Neuronal stem cell (in vitro differentiated cells): Measurements from ENCODE around the gene CNTN3.

Source experiments
- DNase-seq: peaks from one replicate; pipeline ENCODE4 v3.0.0-alpha.2; 2013; ENCODE audit warnings: low spot score
- H2AFZ ChIP-seq: one replicate; pipeline ENCODE4 v1.6.1; 2013; ENCODE audit warnings: mild to moderate bottlenecking, low read length, inconsistent platforms
- H2AK5ac ChIP-seq: 2 replicates; pipeline ENCODE4 v1.6.1; 2013; ENCODE audit warnings: low read depth, mild to moderate bottlenecking, inconsistent platforms, low read length, moderate library complexity, mixed read lengths
- H2BK120ac ChIP-seq: 2 replicates; pipeline ENCODE4 v1.6.1; 2013; ENCODE audit warnings: low read depth, mild to moderate bottlenecking, inconsistent platforms, low read length, moderate library complexity, mixed read lengths
- H2BK12ac ChIP-seq: one replicate; pipeline ENCODE4 v1.6.1; 2013; ENCODE audit warnings: low read length, inconsistent platforms
- H2BK15ac ChIP-seq: 2 replicates; pipeline ENCODE4 v1.6.1; 2013; ENCODE audit warnings: mild to moderate bottlenecking, low read length, inconsistent platforms, mixed read lengths
- H2BK5ac ChIP-seq: one replicate; pipeline ENCODE4 v1.6.1; 2013; ENCODE audit warnings: inconsistent platforms, mild to moderate bottlenecking, low read length, moderate library complexity
- H3K14ac ChIP-seq: one replicate; pipeline ENCODE4 v1.6.1; 2013; ENCODE audit warnings: low read length, inconsistent platforms
- H3K18ac ChIP-seq: 2 replicates; pipeline ENCODE4 v1.6.1; 2013; ENCODE audit warnings: low read length, inconsistent platforms
- H3K23ac ChIP-seq: 2 replicates; pipeline ENCODE4 v1.6.1; 2013; ENCODE audit warnings: low read depth, mild to moderate bottlenecking, mixed read lengths, low read length, inconsistent platforms; ENCODE audit not compliant: poor library complexity
- H3K27ac ChIP-seq: replicated peaks from 3 replicates; pipeline ENCODE4 v1.5.1; 2013; ENCODE audit warnings: low read length, inconsistent platforms
- H3K27me3 ChIP-seq, 3 experiments: 2 replicates each; pipeline ENCODE4 v1.6.1; 2013; ENCODE audit warnings: low read length in 3 of 3, mild to moderate bottlenecking in 2 of 3, inconsistent platforms in 1 of 3, low read depth in 1 of 3, mixed read lengths in 1 of 3, moderate library complexity in 1 of 3; ENCODE audit not compliant: control insufficient read depth in 3 of 3, insufficient read depth in 3 of 3
- H3K36me3 ChIP-seq, 2 donors: replicated peaks in 1 of 2; 2 replicates each; pipeline ENCODE4 v1.6.1; 2013; ENCODE audit warnings: low read length in 2 of 2; ENCODE audit not compliant: control insufficient read depth in 2 of 2, insufficient read depth in 2 of 2
- H3K4ac ChIP-seq: 2 replicates; pipeline ENCODE4 v1.6.1; 2013; ENCODE audit warnings: inconsistent platforms, mild to moderate bottlenecking, low read length, moderate library complexity
- H3K4me1 ChIP-seq, 2 donors: 1 replicate in 1 of 2; 2 replicates in 1 of 2; pipeline ENCODE4 v1.6.1; 2013; ENCODE audit warnings: low read length in 2 of 2, low read depth in 1 of 2; ENCODE audit not compliant: control insufficient read depth in 2 of 2, insufficient read depth in 1 of 2
- H3K4me2 ChIP-seq: one replicate; pipeline ENCODE4 v1.6.1; 2013; ENCODE audit warnings: mild to moderate bottlenecking, low read length, inconsistent platforms; ENCODE audit not compliant: insufficient read depth, poor library complexity, severe bottlenecking
- H3K4me3 ChIP-seq, 2 donors: 2 replicates each; pipeline ENCODE4 v1.5.1; 2013; ENCODE audit warnings: low read length in 2 of 2, mild to moderate bottlenecking in 2 of 2, inconsistent platforms in 1 of 2, moderate library complexity in 1 of 2
- H3K79me1 ChIP-seq: one replicate; pipeline ENCODE4 v1.6.1; 2013; ENCODE audit warnings: low read depth, mild to moderate bottlenecking, inconsistent platforms, low read length, moderate library complexity
- H3K9ac ChIP-seq: one replicate; pipeline ENCODE4 v1.6.1; 2013; ENCODE audit warnings: mild to moderate bottlenecking, low read depth, low read length, inconsistent platforms; ENCODE audit not compliant: poor library complexity
- H3K9me3 ChIP-seq, 2 donors: replicated peaks in 1 of 2; 2 replicates each; pipeline versions ENCODE3 to v1.6.1; 2013; ENCODE audit warnings: low read length in 2 of 2, mild to moderate bottlenecking in 2 of 2, inconsistent platforms in 1 of 2, low read depth in 1 of 2, mixed read lengths in 1 of 2, moderate library complexity in 1 of 2; ENCODE audit not compliant: control insufficient read depth in 2 of 2, insufficient read depth in 1 of 2
- H4K8ac ChIP-seq: one replicate; pipeline ENCODE4 v1.6.1; 2013; ENCODE audit warnings: low read depth, mild to moderate bottlenecking, inconsistent platforms, low read length, moderate library complexity
- H4K91ac ChIP-seq: one replicate; pipeline ENCODE4 v1.6.1; 2013; ENCODE audit warnings: low read length, low read depth, mild to moderate bottlenecking, inconsistent platforms; ENCODE audit not compliant: poor library complexity
- WGBS, 2 donors: extraction: QIAGEN DNeasy Blood & Tissue Kit; methylation state at CpG; one replicate each; pipeline ENCODE4 v1.1.7; 2013; ENCODE audit warnings: missing lambda C conversion rate in 2 of 2, mixed read lengths in 1 of 2; ENCODE audit not compliant: insufficient read length in 2 of 2, insufficient replicate concordance in 1 of 2; ENCODE audit errors: extremely low coverage in 2 of 2; 5-methylcytosine and 5-hydroxymethylcytosine counted together

CNTN3 gene

DNA sequence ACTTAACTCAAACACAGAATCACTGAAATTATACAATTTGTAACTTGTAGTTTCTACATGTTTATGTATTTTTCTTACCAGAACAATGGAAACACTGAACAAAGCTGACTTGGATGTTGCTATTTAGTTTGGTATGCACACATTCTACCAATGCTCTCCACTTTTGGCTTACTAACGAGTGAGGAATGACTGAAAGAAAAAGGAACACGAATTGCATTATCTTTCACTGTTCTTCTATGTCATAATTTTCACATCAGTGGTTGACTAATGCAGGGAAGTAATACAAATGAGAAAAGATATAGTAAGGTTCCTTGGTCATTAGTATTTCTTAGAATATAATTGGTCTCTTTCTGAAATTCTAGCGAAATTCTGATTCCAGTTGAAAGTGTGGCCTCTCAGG is 9.8 kb upstream of the CNTN3 start:
- H3K4me3 ChIP-seq = no peak overlapping the region
- no peak overlapping the region for H4K8ac ChIP-seq
- H2BK5ac ChIP-seq = no peak overlapping the region
- H3K4ac ChIP-seq = no peak overlapping the region
- H2BK15ac ChIP-seq = no peak overlapping the region
- no peak overlapping the region for H2BK120ac ChIP-seq
- no peaks in the 10 kb centered on the region for H3K36me3 ChIP-seq
- no peak overlapping the region for H3K18ac ChIP-seq
- H3K9me3 ChIP-seq = no peaks in the 10 kb centered on the region
- H2BK12ac ChIP-seq = no peak overlapping the region
- no peak overlapping the region for H4K91ac ChIP-seq
- no peaks in the 10 kb centered on the region for H3K79me1 ChIP-seq
- no peak overlapping the region for H3K9ac ChIP-seq
- H2AK5ac ChIP-seq = no peak overlapping the region
- no peak overlapping the region for H3K23ac ChIP-seq
- no peak for DNase-seq
- H3K4me1 ChIP-seq = peaks cover 5% of the 10 kb centered on the region in 2 donors
- H3K27ac ChIP-seq = no peak overlapping the region
- H3K4me2 ChIP-seq = no peak overlapping the region
- no peak overlapping the region for H2AFZ ChIP-seq
- WGBS, 2 donors = no CpG with 5 or more reads among the region's 3 CpGs
- no peaks in the 10 kb centered on the region for H3K27me3 ChIP-seq
- no peak overlapping the region for H3K14ac ChIP-seq

- H3K4me3 ChIP-seq = no peak overlapping the region
- H3K27ac ChIP-seq = no peak overlapping the region
- no peak overlapping the region for H3K9ac ChIP-seq
- no peak overlapping the region for H3K14ac ChIP-seq
- no peaks in the 10 kb centered on the region for H3K79me1 ChIP-seq
- H2BK5ac ChIP-seq = no peak overlapping the region
- no peaks in the 10 kb centered on the region for H3K36me3 ChIP-seq
- peaks cover 5% of the 10 kb centered on the region in 2 donors for H3K4me1 ChIP-seq
- H2BK12ac ChIP-seq = no peak overlapping the region
- no peak overlapping the region for H4K91ac ChIP-seq
- H2AK5ac ChIP-seq = no peak overlapping the region
- no peak overlapping the region for H3K4ac ChIP-seq
- no peak overlapping the region for H3K18ac ChIP-seq
- no peak for DNase-seq
- no peak overlapping the region for H2BK15ac ChIP-seq
- H3K4me2 ChIP-seq = no peak overlapping the region
- no peaks in the 10 kb centered on the region for H3K27me3 ChIP-seq
- no peak overlapping the region for H2BK120ac ChIP-seq
- no peak overlapping the region for H4K8ac ChIP-seq
- no peak overlapping the region for H2AFZ ChIP-seq
- H3K23ac ChIP-seq = no peak overlapping the region
- H3K9me3 ChIP-seq = no peaks in the 10 kb centered on the region
Observed at GRCh38 chr3:74623261-74623836, 8.9 kb upstream of the CNTN3 start.

GRCh38 chr3:74621581-74621980 is 7.1 kb upstream of the CNTN3 start:
- no peak overlapping the region for H2BK12ac ChIP-seq
- H2AFZ ChIP-seq = no peak overlapping the region
- no peak overlapping the region for H3K4ac ChIP-seq
- H3K4me2 ChIP-seq = no peak overlapping the region
- no peaks in the 10 kb centered on the region for H3K9me3 ChIP-seq
- no peak overlapping the region for H2AK5ac ChIP-seq
- H2BK5ac ChIP-seq = no peak overlapping the region
- peaks cover 5% of the 10 kb centered on the region in 2 donors for H3K4me1 ChIP-seq
- no peak for DNase-seq
- no peak overlapping the region for H4K8ac ChIP-seq
- no peak overlapping the region for H3K9ac ChIP-seq
- no peaks in the 10 kb centered on the region for H3K79me1 ChIP-seq
- H3K4me3 ChIP-seq = no peak overlapping the region
- no peak overlapping the region for H3K23ac ChIP-seq
- H3K36me3 ChIP-seq = no peaks in the 10 kb centered on the region
- H3K14ac ChIP-seq = no peak overlapping the region
- no peaks in the 10 kb centered on the region for H3K27me3 ChIP-seq
- no CpG with 5 or more reads among the region's 1 CpG for WGBS, 2 donors
- H3K18ac ChIP-seq = no peak overlapping the region
- H2BK120ac ChIP-seq = no peak overlapping the region
- H2BK15ac ChIP-seq = no peak overlapping the region
- H4K91ac ChIP-seq = no peak overlapping the region
- no peak overlapping the region for H3K27ac ChIP-seq

GRCh38 chr3:74617776-74618175 is 3.3 kb upstream of the CNTN3 start:
- H3K36me3 ChIP-seq = no peaks in the 10 kb centered on the region
- H3K4me3 ChIP-seq = no peak overlapping the region
- no peak overlapping the region for H2AK5ac ChIP-seq
- H3K27me3 ChIP-seq = peaks cover 8 to 33% (median 19%) of the 10 kb centered on the region in 3 experiments
- H2BK12ac ChIP-seq = no peak overlapping the region
- no CpG with 5 or more reads among the region's 3 CpGs for WGBS, 2 donors
- H3K23ac ChIP-seq = no peak overlapping the region
- no peaks in the 10 kb centered on the region for H3K9me3 ChIP-seq
- no peak overlapping the region for H2AFZ ChIP-seq
- no peak overlapping the region for H3K14ac ChIP-seq
- H3K4me2 ChIP-seq = no peak overlapping the region
- no peak for DNase-seq
- no peak overlapping the region for H4K91ac ChIP-seq
- H3K79me1 ChIP-seq = no peaks in the 10 kb centered on the region
- H4K8ac ChIP-seq = no peak overlapping the region
- H3K18ac ChIP-seq = no peak overlapping the region
- no peak overlapping the region for H3K9ac ChIP-seq
- no peak overlapping the region for H2BK120ac ChIP-seq
- H3K4ac ChIP-seq = no peak overlapping the region
- no peak overlapping the region for H3K27ac ChIP-seq
- no peak overlapping the region for H2BK15ac ChIP-seq
- H2BK5ac ChIP-seq = no peak overlapping the region
- peaks cover 4 to 5% of the 10 kb centered on the region in 2 donors for H3K4me1 ChIP-seq
